K562 (cell line): ENCODE results near the gene NFIB. TPM values are rescaled to one million over a fixed set of nuclear protein-coding genes. Genes with fewer than 3 reads are reported as not detected.

Source experiments
- ATAC-seq: fragments of 200-7000 bp; cut with Tn5 transposase; 3 replicates; pipeline ENCODE4 v1.9.1; 2020; ENCODE audit warnings: moderate library complexity
- BruUV-seq: library from RNA; stranded (reverse); fragments of 400-500 nt; replicated peaks from 2 replicates; lab custom pipeline; 2021; lab: Mats Ljungman, UMichigan
- CTCF ChIA-PET: fragments of 300-600 bp; formaldehyde crosslinking; extraction: SDS; loops from one replicate; lab custom pipeline; 2021; ENCODE audit warnings: low intra/inter-chr PET ratio; lab: Yijun Ruan, JAX
- POLR2A ChIA-PET: fragments of 300-600, 350-650 bp; sonication (Branson Sonifier 250); formaldehyde crosslinking; extraction: SDS; loops from one replicate; lab custom pipeline; 2021; ENCODE audit warnings: antibody characterized with exemption, inconsistent platforms; lab: Yijun Ruan, JAX
- DNase-seq, 4 experiments: peaks; one replicate each; pipeline versions ENCODE4 v3.0.0 to v3.0.0-alpha.2; 2011 to 2018; ENCODE audit warnings: low spot score in 3 of 4, mixed read lengths in 3 of 4; ENCODE audit errors: extremely low read depth in 1 of 4
- FAIRE-seq: peaks from 2 replicates; lab custom pipeline; 2011; peaks lifted over from hg19 to GRCh38; lab: Jason Lieb, UNC
- H2AFZ ChIP-seq: 2 replicates; pipeline ENCODE4 v1.6.0; 2011; ENCODE audit warnings: low read depth, low read length, control low read depth, inconsistent platforms
- H3K27ac ChIP-seq: fragments of 200-600 bp; 3 replicates; pipeline ENCODE4 v1.8.0; 2011; ENCODE audit warnings: low read depth, mild to moderate bottlenecking, control low read depth, inconsistent platforms, low read length, moderate library complexity, mixed read lengths; ENCODE audit errors: extremely low read depth
- H3K27me3 ChIP-seq, 2 experiments: fragments of 300-600 bp in 1 of 2; 2 replicates in 1 of 2; 3 replicates in 1 of 2; pipeline versions ENCODE4 v1.6.0 to v1.8.0; 2011; ENCODE audit warnings: inconsistent platforms in 2 of 2, low read length in 2 of 2, mild to moderate bottlenecking in 1 of 2, mixed read lengths in 1 of 2, moderate library complexity in 1 of 2; ENCODE audit not compliant: control insufficient read depth in 2 of 2, insufficient read depth in 2 of 2
- H3K36me3 ChIP-seq: fragments of 300-600 bp; 3 replicates; pipeline ENCODE4 v1.8.0; 2011; ENCODE audit warnings: mild to moderate bottlenecking, low read length, inconsistent platforms; ENCODE audit not compliant: control insufficient read depth, insufficient read depth
- H3K4me1 ChIP-seq, 2 experiments: fragments of 200-600 bp in 1 of 2; replicated peaks in 1 of 2; 2 replicates in 1 of 2; 3 replicates in 1 of 2; pipeline versions ENCODE4 v1.5.1 to v1.8.0; 2011; ENCODE audit warnings: inconsistent platforms in 2 of 2, low read length in 2 of 2, mild to moderate bottlenecking in 1 of 2, mixed read lengths in 1 of 2, moderate library complexity in 1 of 2; ENCODE audit not compliant: control insufficient read depth in 2 of 2, insufficient read depth in 2 of 2
- H3K4me2 ChIP-seq: 2 replicates; pipeline ENCODE4 v1.6.1; 2011; ENCODE audit warnings: low read length, control low read depth, inconsistent platforms, mixed read lengths; ENCODE audit not compliant: insufficient read depth
- H3K4me3 ChIP-seq: fragments of 200-600 bp; sonication (generic), shearing (Covaris generic); 2 replicates; pipeline ENCODE4 v1.5.1; 2016; ENCODE audit warnings: control low read depth, inconsistent platforms
- H3K79me2 ChIP-seq: fragments of 200-600 bp; 3 replicates; pipeline ENCODE4 v1.8.0; 2011; ENCODE audit warnings: low read length, inconsistent platforms; ENCODE audit not compliant: control insufficient read depth, insufficient read depth
- H3K9ac ChIP-seq, 2 experiments: 2 replicates each; pipeline versions ENCODE4 v1.6.0 to v1.6.1; 2011; ENCODE audit warnings: low read depth in 2 of 2, low read length in 2 of 2, control low read depth in 1 of 2, inconsistent platforms in 1 of 2, mild to moderate bottlenecking in 1 of 2, mixed read lengths in 1 of 2; ENCODE audit not compliant: insufficient read depth in 1 of 2
- H3K9me1 ChIP-seq: one replicate; pipeline ENCODE4 v1.6.0; 2011; ENCODE audit warnings: inconsistent platforms, mild to moderate bottlenecking, low read length, moderate library complexity; ENCODE audit not compliant: control insufficient read depth, insufficient read depth
- H3K9me3 ChIP-seq: replicated peaks from 2 replicates; pipeline ENCODE4 v1.5.1; 2011; ENCODE audit warnings: low read depth, low read length, inconsistent platforms; ENCODE audit not compliant: control insufficient read depth, insufficient read depth
- H4K20me1 ChIP-seq: replicated peaks from 2 replicates; pipeline ENCODE4 v1.6.1; 2011; ENCODE audit warnings: low read length, inconsistent platforms, mixed read lengths; ENCODE audit not compliant: control insufficient read depth, insufficient read depth
- NR2C1 ChIP-seq, 2 experiments: fragments of 450-650 bp; IDR thresholded peaks; 2 replicates each; pipeline ENCODE4 v1.6.1; 2017; ENCODE audit warnings: mild to moderate bottlenecking in 2 of 2, antibody characterized with exemption in 1 of 2, inconsistent platforms in 1 of 2, missing compliant biosample characterization in 1 of 2, missing genetic modification characterization in 1 of 2
- ZBTB40 ChIP-seq, 2 experiments: fragments of 450-650 bp in 1 of 2; sonication (generic) in 1 of 2; formaldehyde crosslinking in 1 of 2; IDR thresholded peaks; 2 replicates each; pipeline versions ENCODE4 v1.7.1 to v1.9.0; 2016 to 2022; ENCODE audit warnings: inconsistent platforms in 1 of 2, mild to moderate bottlenecking in 1 of 2, missing genetic modification reagents in 1 of 2
- ZMIZ1 ChIP-seq, 2 experiments: fragments of 150-350 bp in 1 of 2; IDR thresholded peaks; 2 replicates each; pipeline ENCODE4 v1.6.1; 2012 to 2016; ENCODE audit warnings: low read depth in 2 of 2, low read length in 2 of 2, mild to moderate bottlenecking in 1 of 2, moderate library complexity in 1 of 2
- ZNF398 ChIP-seq: fragments of 250-450 bp; sonication (Bioruptor Pico); IDR thresholded peaks from 2 replicates; pipeline ENCODE4 v1.8.0; 2021; ENCODE audit warnings: moderate library complexity, mild to moderate bottlenecking, inconsistent platforms
- ZNF589 ChIP-seq: fragments of 200-800 bp; sonication (Bioruptor generic); IDR thresholded peaks from 2 replicates; pipeline ENCODE4 v1.6.1; 2016; ENCODE audit warnings: low read depth, missing genetic modification characterization, missing compliant biosample characterization
- WGBS: fragments of 100-300 bp; shearing (Covaris generic); methylation state at CpG from one replicate; pipeline ENCODE4 v1.1.6; 2016; ENCODE audit warnings: low coverage, mixed read lengths; ENCODE audit not compliant: insufficient coverage; ENCODE audit errors: missing lambda C conversion rate; 5-methylcytosine and 5-hydroxymethylcytosine counted together
- in situ Hi-C: fragments of 300-500 bp; cut with MboI; formaldehyde crosslinking; loops from 4 replicates; pipeline ENCODE4 v1.15.0; 2018; ENCODE audit warnings: inconsistent platforms, mixed read lengths
- intact Hi-C: fragments of 100-400 bp; cut with micrococcal nuclease; formaldehyde crosslinking; loops from 2 replicates; pipeline ENCODE4 v1.14.2; 2022
- polyA plus RNA-seq, 8 experiments: library from polyadenylated mRNA; depleted of rRNA in 4 of 8; stranded (reverse) in 5 of 8; unstranded in 3 of 8; fragments of >200 nt; fragmentation: Nextera tagmentation in 2 of 8; fragmentation: Illumina TruSeq in 1 of 8; extraction: Ambion mirVana in 2 of 8; extraction: Trizol in 1 of 8; gene quantifications; 2 replicates each; pipeline versions ENCODE4 v1.2.1 to v1.2.3, GENCODE V29; 2011 to 2014; ENCODE audit warnings: inconsistent platforms in 1 of 8, missing spikeins in 1 of 8
- total RNA-seq, 7 experiments: library from RNA; depleted of rRNA in 6 of 7; stranded (reverse); fragments of >200 nt in 6 of 7; fragmentation: Illumina TruSeq in 2 of 7; extraction: Trizol in 2 of 7; gene quantifications; 2 replicates each; pipeline versions ENCODE4 v1.2.1 to v1.2.3, GENCODE V29; 2011 to 2021; ENCODE audit warnings: low replicate concordance in 1 of 7

The NFIB gene
- total and polyA plus RNA-seq, 9 of the 15 experiments (the other 6 are each of a cell fraction or from before 2014, with no cell fraction given): 1.2 to 3.3 (median 1.9) TPM

GRCh38 chr9:14341437-14342122, 27.6 kb upstream of the NFIB start:
- no TSS peak for BruUV-seq
- ATAC-seq (no peak), DNase-seq (no peak), FAIRE-seq (no peak)
- Histone ChIP-seq H3K9ac (no peak overlapping the region), H3K4me2 (no peak overlapping the region), H3K36me3 (no peaks in the 10 kb centered on the region), H3K9me3 (no peaks in the 10 kb centered on the region), H3K79me2 (no peaks in the 10 kb centered on the region), H3K9me1 (no peaks in the 10 kb centered on the region), H3K4me1 (no peaks in the 10 kb centered on the region), H4K20me1 (no peaks in the 10 kb centered on the region), H3K27ac (no peak overlapping the region), H3K4me3 (no peak overlapping the region), H3K27me3 (peaks cover 2 to 10% of the 10 kb centered on the region in 2 experiments; a peak in 2 of 5 replicates), H2AFZ (no peak overlapping the region)
- intact Hi-C loops (no loop called here), in situ Hi-C loops (no loop called here)
- 7% methylated on average over 5 of the region's 6 CpGs for WGBS
- CTCF ChIA-PET: no interaction called here
- POLR2A ChIA-PET: no interaction called here
- TF ChIP-seq ZNF398 (CRISPR knock-in tag) (no peak), ZMIZ1 (IDR thresholded peaks at IDR 0.05; ENCODE audit: low read depth in 2 of 2, low read length in 2 of 2) (no peak), NR2C1 (IDR thresholded peaks at IDR 0.05) (no peak), NR2C1 (tag; IDR thresholded peaks at IDR 0.05) (no peak), ZBTB40 (IDR thresholded peaks at IDR 0.05) (no peak), ZBTB40 (CRISPR knock-in tag; IDR thresholded peaks at IDR 0.05) (no peak), ZNF589 (CRISPR knock-in tag) (no peak)
